GM21529 (cell line): Measurements from ENCODE around the gene NFE2L3.
A peak's percentile ranks its signal among the peaks of the same experiment; 100 is the strongest.

Experiments used
- ATAC-seq: cut with Tn5 transposase; IDR thresholded peaks from one replicate; pipeline ENCODE4 v1.9.1; 2021; ENCODE audit not compliant: unreplicated experiment

Gene NFE2L3

DNA sequence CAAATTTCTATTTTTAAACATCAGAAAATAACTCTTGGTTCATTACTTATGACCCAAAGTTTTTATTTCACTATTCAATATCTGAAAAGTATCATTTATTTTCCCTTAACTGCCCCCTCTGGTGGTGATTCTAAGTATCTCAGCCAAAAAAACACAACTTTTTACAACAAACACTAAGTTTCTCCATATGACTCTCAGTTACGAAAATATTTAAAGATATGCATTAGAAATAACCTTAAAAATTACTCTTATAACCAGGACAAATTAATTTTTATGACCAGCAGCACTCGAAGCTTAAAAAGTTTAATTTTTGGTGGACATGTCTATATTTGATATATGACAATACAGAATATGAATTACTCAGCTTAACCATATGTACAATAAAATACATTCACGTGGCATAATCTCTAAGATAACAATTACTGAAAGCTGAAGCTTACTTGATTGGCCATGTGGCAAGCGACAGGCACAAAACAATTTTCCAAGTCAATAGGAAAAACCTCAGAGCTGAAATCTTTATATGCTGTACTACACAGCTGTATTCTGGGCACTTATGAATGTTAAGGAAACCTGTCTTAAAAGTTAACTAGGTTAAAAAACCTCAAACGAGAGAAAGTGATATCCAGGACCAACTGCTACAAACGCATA, 46.3 kb downstream of the NFE2L3 start:
- no peak for ATAC-seq

DNA sequence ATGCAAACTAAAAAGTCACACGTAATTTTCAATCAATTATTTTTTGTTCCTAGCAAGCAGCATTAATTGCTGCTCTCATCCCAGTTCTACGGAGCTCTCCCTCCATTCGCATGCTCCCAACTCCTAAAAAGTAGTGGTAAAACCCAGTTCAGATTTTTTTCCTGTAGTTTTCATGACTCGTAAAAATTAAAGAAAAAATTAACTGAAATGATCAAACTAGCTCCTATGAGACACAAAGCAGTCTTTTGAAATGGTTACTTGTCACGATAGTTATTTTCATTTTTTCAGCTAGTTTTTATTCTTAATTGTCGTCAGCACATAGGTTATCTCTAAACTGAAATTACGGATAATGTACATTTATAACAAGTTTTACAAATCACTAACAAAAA, 46.8 kb downstream of the NFE2L3 start:
- no peak for ATAC-seq

DNA sequence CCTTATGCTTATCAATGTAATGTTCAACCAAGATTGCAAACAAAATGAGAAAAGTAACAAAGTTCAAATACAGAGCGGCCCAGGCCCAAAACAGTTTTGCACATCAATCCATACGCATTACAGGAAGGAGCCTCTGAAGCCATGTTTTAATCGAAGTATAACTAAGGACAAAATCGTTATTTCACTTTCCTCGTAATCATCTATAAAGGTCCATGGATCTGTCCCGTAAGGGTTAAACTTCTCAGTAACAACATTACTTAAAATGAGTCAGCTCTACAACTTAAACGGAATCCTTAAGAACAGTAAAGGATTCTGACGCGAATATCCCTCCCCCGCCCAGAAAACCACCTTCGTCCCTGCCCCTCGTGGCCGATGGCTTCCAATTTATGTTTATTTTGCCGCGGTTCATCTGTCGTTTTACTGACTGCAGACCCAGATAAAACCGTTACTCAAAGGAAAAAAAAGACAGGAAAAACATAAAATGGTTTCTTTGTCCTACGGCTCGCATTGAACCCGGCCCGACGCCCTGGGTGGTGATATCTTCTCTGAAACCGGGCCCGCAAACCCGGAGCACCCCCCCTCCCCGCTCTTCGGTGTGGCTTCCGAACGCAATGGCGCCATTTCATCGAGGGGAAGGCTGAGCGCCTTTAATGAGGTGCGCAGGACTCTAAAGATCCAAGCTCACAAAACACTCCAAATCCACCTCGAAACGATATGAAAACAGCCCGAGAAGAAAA, 47.5 kb downstream of the NFE2L3 start:
- no peak for ATAC-seq

DNA sequence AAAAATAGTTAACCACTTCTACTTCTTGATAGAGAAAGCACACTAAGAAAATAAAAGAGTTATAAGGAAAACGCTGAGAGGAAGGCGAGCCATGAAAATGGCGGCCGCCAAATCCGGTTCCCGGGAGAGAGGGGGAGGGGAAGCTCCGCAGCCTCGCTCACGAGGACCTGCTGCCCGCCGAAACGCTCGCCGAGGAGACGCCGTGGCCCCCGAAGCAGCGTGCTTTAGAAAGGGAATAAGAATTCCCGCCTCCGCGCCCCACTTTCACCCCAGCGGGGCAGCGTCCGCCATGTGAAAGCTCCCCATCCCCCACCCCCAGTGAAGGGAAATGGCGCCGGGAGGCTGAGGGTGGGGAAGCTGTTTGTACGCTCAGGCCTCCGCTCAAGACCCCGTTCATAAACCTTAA, 48.0 kb downstream of the NFE2L3 start:
- no peak for ATAC-seq

DNA sequence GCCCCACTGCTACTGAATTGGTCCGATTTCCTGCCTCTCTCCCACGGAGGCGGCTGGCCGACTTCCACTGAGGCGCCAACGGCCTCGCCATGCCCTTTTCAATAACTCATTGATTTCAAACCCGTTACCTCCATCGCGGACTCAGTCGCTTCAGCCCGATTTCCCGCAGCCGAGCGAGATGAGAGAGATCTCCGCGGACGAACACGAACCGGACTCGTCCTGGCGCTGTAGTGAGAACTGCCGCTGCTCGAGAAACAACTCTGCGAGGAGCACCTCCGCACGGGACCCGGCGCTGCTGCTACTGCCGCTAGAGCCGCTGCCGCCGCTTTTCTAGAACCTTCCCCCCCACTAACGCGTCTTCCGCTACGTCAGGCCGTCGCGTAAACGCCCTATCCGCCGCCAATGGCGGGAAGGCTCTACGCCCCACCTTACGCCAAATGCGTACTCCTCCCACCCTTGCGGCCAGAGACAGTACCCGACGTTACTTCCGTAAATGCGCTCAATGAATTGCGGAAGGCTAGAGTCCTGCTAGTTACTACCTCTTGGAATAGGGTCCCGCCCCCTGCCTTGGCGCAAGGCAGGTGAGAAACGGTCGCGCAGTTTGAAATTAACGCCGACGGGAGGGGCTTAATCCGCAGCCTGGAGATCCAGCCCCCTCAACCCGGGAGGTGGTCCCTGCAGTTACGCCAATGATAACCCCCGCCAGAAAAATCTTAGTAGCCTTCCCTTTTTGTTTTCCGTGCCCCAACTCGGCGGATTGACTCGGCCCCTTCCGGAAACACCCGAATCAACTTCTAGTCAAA, 48.6 kb downstream of the NFE2L3 start, which contains the start of gene HNRNPA2B1:
Gene HNRNPA2B1 (minus strand): TSS at position 303 of the 803 bp plus-strand sequence. CDS start 169 bp downstream, at position 134.
- peak; percentile 55 for ATAC-seq

DNA sequence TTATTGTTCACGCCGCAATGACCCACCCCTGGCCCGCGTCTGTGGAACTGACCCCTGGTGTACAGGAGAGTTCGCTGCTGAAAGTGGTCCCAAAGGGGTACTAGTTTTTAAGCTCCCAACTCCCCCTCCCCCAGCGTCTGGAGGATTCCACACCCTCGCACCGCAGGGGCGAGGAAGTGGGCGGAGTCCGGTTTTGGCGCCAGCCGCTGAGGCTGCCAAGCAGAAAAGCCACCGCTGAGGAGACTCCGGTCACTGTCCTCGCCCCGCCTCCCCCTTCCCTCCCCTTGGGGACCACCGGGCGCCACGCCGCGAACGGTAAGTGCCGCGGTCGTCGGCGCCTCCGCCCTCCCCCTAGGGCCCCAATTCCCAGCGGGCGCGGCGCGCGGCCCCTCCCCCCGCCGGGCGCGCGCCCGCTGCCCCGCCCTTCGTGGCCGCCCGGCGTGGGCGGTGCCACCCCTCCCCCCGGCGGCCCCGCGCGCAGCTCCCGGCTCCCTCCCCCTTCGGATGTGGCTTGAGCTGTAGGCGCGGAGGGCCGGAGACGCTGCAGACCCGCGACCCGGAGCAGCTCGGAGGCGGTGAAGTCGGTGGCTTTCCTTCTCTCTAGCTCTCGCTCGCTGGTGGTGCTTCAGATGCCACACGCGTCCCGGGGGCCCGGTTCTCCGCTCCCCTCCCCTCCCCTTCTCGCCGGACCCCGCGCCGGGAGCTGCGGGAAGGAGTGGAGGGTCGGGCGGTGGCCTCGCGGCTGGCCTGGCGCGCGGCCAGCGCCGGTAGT, 49.4 kb downstream of the NFE2L3 start, which contains the start of gene CBX3:
Gene CBX3 (plus strand): TSS at position 499 of the 772 bp plus-strand sequence. CDS start 1,254 bp downstream, outside the sequence.
- peak; percentile 38 for ATAC-seq

DNA sequence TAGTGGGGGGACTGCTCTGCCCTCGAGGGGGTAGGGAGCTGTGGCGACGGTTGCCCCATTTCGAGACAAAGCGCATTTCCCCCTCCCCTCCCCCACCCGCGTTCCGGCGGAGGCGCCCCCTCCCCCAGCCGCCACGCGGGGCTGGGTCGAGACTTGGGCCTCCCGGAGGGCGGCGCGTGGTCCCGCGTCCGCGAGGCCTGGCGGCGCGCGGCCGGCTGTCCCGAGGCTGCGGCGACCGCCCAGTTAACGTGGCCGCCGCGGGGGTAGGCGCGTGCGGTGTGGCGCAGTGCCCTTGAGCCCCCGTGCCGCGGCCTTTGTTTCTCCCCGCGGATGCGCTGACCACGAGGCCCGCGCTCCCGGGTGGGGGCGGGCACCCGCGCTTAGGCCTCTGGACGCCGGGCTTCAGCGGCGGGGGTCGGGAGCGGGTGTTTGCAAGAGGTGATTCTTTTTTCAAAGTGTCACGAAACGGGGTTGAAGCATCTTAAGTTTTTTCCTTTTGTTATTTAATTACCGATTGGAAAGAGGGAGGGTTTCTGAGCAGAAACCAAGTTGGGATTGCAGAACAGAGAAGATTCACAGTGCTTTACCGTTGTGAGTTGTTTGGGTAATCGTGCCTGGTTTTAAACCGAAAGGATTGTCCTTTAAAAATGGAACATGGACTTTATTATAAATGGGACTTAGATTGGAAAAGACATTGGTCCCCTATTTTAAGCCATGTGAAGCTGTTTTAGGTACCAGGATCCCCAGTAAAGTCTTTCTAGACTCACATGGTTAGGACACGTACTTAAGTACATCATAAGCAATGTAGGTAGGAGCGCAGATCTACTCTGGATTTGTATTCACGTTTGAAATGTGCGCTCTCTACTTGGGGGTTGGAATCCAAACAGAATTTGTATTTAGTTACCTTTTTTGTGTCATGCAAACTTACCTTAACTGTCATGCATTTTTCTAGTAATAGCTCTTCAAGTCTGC, 50.3 kb downstream of the NFE2L3 start:
- ATAC-seq, result peak; percentile 2

DNA sequence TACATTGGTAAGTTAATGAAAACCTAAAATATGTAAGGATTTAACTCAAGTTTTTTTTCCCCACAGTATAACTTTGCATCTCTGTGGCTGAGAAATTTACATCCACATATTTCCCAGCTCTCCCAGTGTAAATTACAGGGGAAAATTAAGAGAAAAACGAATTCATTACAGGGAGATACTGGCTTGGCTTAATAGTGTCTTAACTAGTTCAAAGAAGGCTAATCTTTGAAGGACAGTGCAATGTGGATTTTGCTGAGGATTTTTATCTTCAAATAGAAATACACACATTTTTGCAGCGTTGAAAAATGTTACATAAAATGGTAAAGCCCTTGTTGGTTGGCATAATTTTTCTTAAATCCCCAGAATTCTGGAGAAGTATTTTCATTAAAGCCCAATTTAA, 51.0 kb downstream of the NFE2L3 start:
- no peak for ATAC-seq

DNA sequence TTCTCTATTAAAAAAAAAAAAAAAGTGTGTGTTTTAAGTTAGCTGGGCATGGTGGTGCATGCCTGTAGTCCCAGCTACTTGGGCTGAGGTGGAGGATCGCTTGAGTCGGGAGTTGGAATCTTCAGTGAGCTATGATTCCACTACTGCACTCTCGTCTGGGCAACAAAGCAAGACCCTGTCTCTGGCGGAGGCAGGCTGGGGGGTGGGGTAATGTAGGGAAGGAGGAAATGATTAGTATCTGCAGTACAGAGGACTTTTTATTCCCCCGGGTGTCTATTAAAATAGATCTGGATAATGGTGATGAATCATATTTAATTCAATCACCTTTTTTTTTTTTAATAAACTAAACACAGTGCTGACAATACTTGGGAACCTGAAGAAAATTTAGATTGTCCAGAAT, 56.0 kb downstream of the NFE2L3 start:
- no peak for ATAC-seq

DNA sequence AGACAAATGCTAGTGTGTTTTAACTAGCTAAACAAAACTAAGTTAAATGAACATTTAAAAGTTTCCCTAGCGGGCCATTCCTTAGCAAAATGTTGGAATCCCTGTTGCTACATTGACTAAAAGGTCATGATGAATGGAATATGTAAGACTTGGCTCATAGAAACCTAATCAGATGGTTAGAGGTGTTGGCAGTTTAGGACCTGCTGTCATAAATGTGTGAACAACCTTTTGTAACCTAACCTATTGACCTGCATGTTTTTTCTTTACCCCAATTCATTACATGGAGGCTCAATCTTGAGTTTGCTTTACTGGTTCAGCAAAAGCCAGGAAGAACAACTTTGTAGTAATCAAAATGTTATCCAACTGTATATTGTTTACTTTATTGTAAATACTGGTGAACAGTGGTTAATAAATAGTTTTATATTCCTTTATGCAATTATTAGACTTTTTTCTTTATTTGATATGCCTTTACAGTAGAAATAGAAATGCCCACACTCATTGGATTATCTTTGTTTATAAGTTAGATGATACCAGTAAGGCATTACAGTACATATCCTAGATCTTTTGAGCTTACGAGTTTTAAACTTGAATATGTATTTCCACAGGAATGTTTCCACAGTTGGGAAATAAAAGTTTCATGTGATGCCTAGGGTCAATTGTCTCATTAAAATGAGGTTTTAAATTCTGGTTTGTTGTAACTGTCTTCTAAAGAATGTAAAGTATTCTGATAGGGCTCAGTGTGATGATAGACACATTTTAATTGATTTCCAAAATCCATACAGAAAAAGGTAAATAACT, 61.1 kb downstream of the NFE2L3 start:
- ATAC-seq, result no peak

DNA sequence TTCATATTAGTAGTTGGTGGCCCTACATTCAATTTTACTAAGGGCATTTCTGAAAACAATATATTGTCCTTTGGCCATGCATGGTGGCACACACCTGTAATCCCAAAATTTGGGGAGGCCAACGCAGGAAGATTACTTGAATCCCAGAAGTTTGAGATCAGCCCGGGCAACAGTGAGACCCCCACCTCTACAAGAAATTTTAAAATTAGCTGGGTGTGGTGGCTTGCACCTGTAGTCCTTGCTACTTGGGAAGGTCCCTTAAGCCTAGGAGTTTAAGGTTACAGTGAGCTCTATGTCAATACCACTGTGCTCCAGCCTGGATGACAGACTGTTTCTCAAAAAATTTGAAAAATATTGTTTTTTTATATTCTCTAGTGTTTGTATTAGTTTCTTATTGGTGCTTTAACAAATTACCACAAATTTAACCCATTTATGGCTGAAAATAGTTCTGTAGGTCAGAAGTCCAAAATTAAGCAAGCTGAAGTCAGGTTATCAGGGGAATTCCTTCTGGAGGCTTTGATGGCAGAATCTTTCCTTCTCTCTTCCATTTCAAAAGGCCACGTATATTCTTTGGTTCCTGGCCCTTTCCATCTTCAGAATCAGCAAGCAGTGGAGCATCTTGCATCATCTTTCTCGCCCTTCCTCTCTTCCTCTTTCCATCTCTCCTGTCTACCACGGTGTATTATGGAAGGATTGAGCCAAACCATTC, 62.0 kb downstream of the NFE2L3 start:
- ATAC-seq, result no peak

DNA sequence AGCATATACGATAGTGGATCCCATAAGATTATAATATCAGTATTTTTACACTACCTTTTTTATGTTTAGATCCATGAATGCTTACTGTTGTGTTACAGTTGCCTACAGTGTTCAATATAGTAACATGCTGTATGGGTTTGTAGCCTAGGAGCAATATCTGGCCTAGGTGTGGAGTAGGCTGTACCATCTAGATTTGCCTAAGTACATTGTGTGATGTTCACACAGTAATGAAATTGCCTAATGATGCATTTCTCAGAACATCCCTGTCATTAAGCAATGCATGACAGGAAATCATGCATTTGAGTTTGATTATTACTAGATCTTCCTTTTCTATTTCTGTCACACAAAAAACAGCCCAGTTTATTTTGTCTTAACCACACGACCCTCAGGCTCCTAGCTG, 64.1 kb downstream of the NFE2L3 start:
- ATAC-seq, result no peak

DNA sequence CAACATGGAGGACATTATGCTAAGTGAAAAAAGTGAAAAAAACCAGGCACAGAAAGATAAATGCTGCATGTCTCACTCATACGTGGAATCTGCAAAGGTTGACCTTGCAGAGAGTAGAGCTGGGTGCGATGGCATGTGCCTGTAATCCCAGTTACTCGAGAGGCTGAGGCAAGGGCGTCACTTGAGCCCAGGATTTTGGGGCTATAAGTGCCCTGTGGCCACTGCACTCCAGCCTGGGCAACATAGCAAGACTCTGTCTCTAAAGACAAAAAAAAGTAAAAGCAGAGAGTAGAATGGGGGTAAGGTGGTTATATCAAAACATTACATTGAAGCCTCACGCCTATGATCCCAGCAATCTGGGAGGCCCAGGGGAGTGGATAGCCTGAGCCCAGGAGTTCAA, 72.4 kb downstream of the NFE2L3 start:
- ATAC-seq, result no peak

DNA sequence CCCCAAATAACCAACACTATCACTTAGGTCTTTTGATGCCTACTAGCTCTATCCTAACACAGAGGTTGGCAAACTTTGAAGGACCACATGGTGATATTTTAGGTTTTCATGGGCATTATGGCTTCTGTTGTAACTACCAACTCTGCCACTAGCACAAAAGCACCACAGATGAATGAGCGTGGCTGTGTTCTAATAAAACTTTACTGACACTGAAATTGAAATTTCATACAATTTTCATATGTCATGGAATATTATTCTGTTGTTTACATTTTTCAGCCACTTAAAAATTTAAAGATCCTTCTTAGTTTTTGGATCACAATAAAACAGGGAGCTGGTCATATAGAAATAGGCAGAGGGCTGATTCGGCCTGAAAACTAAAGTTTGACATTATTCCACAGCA, 76.0 kb downstream of the NFE2L3 start:
- ATAC-seq, result no peak

DNA sequence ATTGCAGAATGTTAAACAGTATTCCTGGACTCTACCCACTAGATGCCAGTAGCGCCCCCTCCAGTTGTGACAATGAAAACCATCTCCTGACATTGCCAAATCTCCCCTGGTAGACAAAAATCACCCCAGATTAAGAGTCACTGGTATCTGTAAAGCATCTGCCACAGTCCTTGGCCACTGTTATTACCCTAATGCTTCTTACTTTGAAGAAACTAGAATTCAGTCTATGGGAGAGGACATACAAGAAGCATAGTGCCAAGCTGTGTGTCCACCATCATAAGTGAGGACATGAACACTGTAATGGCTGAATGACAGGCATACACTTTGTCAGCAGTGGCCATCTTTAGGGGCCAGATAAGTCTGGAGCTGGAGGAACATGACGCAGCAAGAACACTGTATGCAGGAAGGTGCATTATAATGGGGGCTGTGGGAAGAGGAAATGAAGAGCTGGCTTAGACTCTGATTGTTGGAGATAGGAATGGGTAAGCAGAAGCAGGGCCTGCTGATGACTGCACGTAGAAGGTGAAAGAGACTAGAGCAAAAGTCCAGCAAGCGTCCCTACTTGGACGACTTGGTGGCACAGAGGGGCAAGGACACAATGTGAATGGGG, 82.0 kb downstream of the NFE2L3 start:
- ATAC-seq, result no peak
